Stomach smooth muscle (tissue), 2 donors: ENCODE data around the gene ESYT1.

ENCODE experiments used
- H3K27ac ChIP-seq: one replicate; pipeline ENCODE4 v1.7.0; 2013; ENCODE audit warnings: mild to moderate bottlenecking, low read length, inconsistent platforms
- H3K27me3 ChIP-seq, 2 donors: one replicate each; pipeline ENCODE4 v1.7.0; 2013; ENCODE audit warnings: low read length in 2 of 2; ENCODE audit not compliant: insufficient read depth in 2 of 2, control insufficient read depth in 1 of 2
- H3K36me3 ChIP-seq, 2 donors: one replicate each; pipeline ENCODE4 v1.7.0; 2013; ENCODE audit warnings: low read length in 2 of 2; ENCODE audit not compliant: control insufficient read depth in 2 of 2, insufficient read depth in 2 of 2
- H3K4me1 ChIP-seq: one replicate; pipeline ENCODE4 v1.7.0; 2013; ENCODE audit warnings: low read length; ENCODE audit not compliant: control insufficient read depth, insufficient read depth
- H3K4me3 ChIP-seq, 2 donors: one replicate each; pipeline ENCODE4 v1.7.0; 2013; ENCODE audit warnings: low read length in 2 of 2
- H3K9ac ChIP-seq, 2 donors: one replicate each; pipeline ENCODE4 v1.7.0; 2013; ENCODE audit warnings: low read length in 2 of 2, mild to moderate bottlenecking in 1 of 2
- H3K9me3 ChIP-seq, 2 donors: one replicate each; pipeline ENCODE4 v1.7.0; 2013; ENCODE audit warnings: low read length in 2 of 2; ENCODE audit not compliant: control insufficient read depth in 2 of 2
- donor health status: healthy.
- donor health status: Pancreatic carcinoma.

Gene ESYT1

GRCh38 chr12:56084958-56085543 lies 43.0 kb upstream of the ESYT1 start:
- peaks cover 4% of the 10 kb centered on the region for H3K4me1 ChIP-seq
- no peak overlapping the region for H3K9ac ChIP-seq
- no peaks in the 10 kb centered on the region for H3K36me3 ChIP-seq
- H3K27ac ChIP-seq, result no peak overlapping the region
- H3K9me3 ChIP-seq, result no peaks in the 10 kb centered on the region
- H3K27me3 ChIP-seq, result peaks cover 11 to 17% of the 10 kb centered on the region in 2 donors
- H3K4me3 ChIP-seq, result no peak overlapping the region

- H3K27ac ChIP-seq, result no peak overlapping the region
- H3K9ac ChIP-seq, result no peak overlapping the region
- H3K4me3 ChIP-seq, result no peak overlapping the region
- H3K4me1 ChIP-seq, result no peaks in the 10 kb centered on the region
- H3K27me3 ChIP-seq, result peaks cover 2 to 7% of the 10 kb centered on the region in 2 donors
- H3K36me3 ChIP-seq, result no peaks in the 10 kb centered on the region
- H3K9me3 ChIP-seq, result no peaks in the 10 kb centered on the region
Measured at GRCh38 chr12:56086096-56086495, 42.0 kb upstream of the ESYT1 start.

GRCh38 chr12:56086608-56087007 lies 41.5 kb upstream of the ESYT1 start:
- Histone ChIP-seq H3K27me3 (peaks cover 2 to 3% of the 10 kb centered on the region in 2 donors), H3K4me1 (no peaks in the 10 kb centered on the region), H3K4me3 (no peak overlapping the region), H3K36me3 (no peaks in the 10 kb centered on the region), H3K9ac (no peak overlapping the region), H3K9me3 (no peaks in the 10 kb centered on the region), H3K27ac (no peak overlapping the region)

- Histone ChIP-seq H3K27ac (no peak overlapping the region), H3K9me3 (no peaks in the 10 kb centered on the region), H3K4me1 (no peaks in the 10 kb centered on the region), H3K36me3 (no peaks in the 10 kb centered on the region), H3K9ac (no peak overlapping the region), H3K4me3 (no peak overlapping the region), H3K27me3 (no peaks in the 10 kb centered on the region)
Measured at GRCh38 chr12:56087220-56087619, 40.8 kb upstream of the ESYT1 start.

GRCh38 chr12:56097738-56098137 lies 30.3 kb upstream of the ESYT1 start:
- no peaks in the 10 kb centered on the region for H3K36me3 ChIP-seq

GRCh38 chr12:56098592-56098991 lies 29.5 kb upstream of the ESYT1 start:
- Histone ChIP-seq H3K27me3 (peaks cover 0 to 5% of the 10 kb centered on the region in 2 donors), H3K36me3 (no peaks in the 10 kb centered on the region), H3K9me3 (no peaks in the 10 kb centered on the region), H3K4me3 (no peak overlapping the region), H3K27ac (no peak overlapping the region), H3K4me1 (peaks cover 1% of the 10 kb centered on the region), H3K9ac (no peak overlapping the region)

More at GRCh38 chr12:56097738-56098137, 30.3 kb upstream of the ESYT1 start:
- H3K9ac ChIP-seq, result no peak overlapping the region
- H3K9me3 ChIP-seq, result no peaks in the 10 kb centered on the region
- peaks cover 0 to 5% of the 10 kb centered on the region in 2 donors for H3K27me3 ChIP-seq
- no peak overlapping the region for H3K4me3 ChIP-seq
- no peaks in the 10 kb centered on the region for H3K4me1 ChIP-seq
- no peak overlapping the region for H3K27ac ChIP-seq

GRCh38 chr12:56099787-56100186 lies 28.3 kb upstream of the ESYT1 start:
- Histone ChIP-seq H3K4me1 (peaks cover 10% of the 10 kb centered on the region), H3K9me3 (no peaks in the 10 kb centered on the region), H3K27ac (no peak overlapping the region)

GRCh38 chr12:56101045-56101444 lies 27.0 kb upstream of the ESYT1 start:
- Histone ChIP-seq H3K4me3 (no peak overlapping the region), H3K27ac (no peak overlapping the region), H3K9me3 (no peaks in the 10 kb centered on the region), H3K36me3 (no peaks in the 10 kb centered on the region), H3K27me3 (no peaks in the 10 kb centered on the region), H3K9ac (no peak overlapping the region), H3K4me1 (peaks cover 22% of the 10 kb centered on the region)

More at GRCh38 chr12:56099787-56100186, 28.3 kb upstream of the ESYT1 start:
- Histone ChIP-seq H3K4me3 (no peak overlapping the region), H3K27me3 (no peaks in the 10 kb centered on the region), H3K36me3 (no peaks in the 10 kb centered on the region), H3K9ac (no peak overlapping the region)

GRCh38 chr12:56102683-56103065 lies 25.4 kb upstream of the ESYT1 start:
- no peak overlapping the region for H3K4me3 ChIP-seq

GRCh38 chr12:56103066-56103711 lies 24.9 kb upstream of the ESYT1 start:
- Histone ChIP-seq H3K9ac (peak overlapping the region in 1 of 2 donors; percentile 94), H3K4me1 (peaks cover 26% of the 10 kb centered on the region), H3K27ac (peak overlapping the region; percentile 86), H3K4me3 (peak overlapping the region; percentile 94 to 96), H3K27me3 (no peaks in the 10 kb centered on the region), H3K9me3 (no peaks in the 10 kb centered on the region), H3K36me3 (peaks cover 11 to 15% of the 10 kb centered on the region in 2 donors)

More at GRCh38 chr12:56102683-56103065, 25.4 kb upstream of the ESYT1 start:
- H3K9me3 ChIP-seq, result no peaks in the 10 kb centered on the region
- H3K9ac ChIP-seq, result no peak overlapping the region
- H3K27ac ChIP-seq, result no peak overlapping the region
- peaks cover 26% of the 10 kb centered on the region for H3K4me1 ChIP-seq
- peaks cover 9 to 10% of the 10 kb centered on the region in 2 donors for H3K36me3 ChIP-seq
- H3K27me3 ChIP-seq, result no peaks in the 10 kb centered on the region

GRCh38 chr12:56103823-56104108 lies 24.3 kb upstream of the ESYT1 start:
- H3K9me3 ChIP-seq, result no peaks in the 10 kb centered on the region
- no peaks in the 10 kb centered on the region for H3K27me3 ChIP-seq
- H3K4me3 ChIP-seq, result peak overlapping the region; percentile 94 to 96
- peaks cover 26% of the 10 kb centered on the region for H3K4me1 ChIP-seq
- H3K27ac ChIP-seq, result peak overlapping the region; percentile 86
- H3K9ac ChIP-seq, result peak overlapping the region; percentile 90 to 94
- H3K36me3 ChIP-seq, result peaks cover 11 to 20% of the 10 kb centered on the region in 2 donors
